NCI-H82 treated with DMSO at 0.1 percent for 48 hours (cell line): Measurements from ENCODE around the gene PACS1.
"Not testable (repeated sequence)": the region's sequence is repeated elsewhere in the genome, so short reads cannot be mapped to it uniquely, and the experiment has no call there.

Experiments used
- DNase-seq: peaks from one replicate; lab custom pipeline; 2025; ENCODE audit not compliant: unreplicated experiment; lab: John Stamatoyannopoulos, UW

PACS1 gene

GRCh38 chr11:66106786-66107599 is 36.9 kb downstream of the PACS1 start:
- DNase-seq = no peak

- DNase-seq = no peak
Measured at GRCh38 chr11:66107600-66108510, 37.8 kb downstream of the PACS1 start.

- no peak for DNase-seq
Measured at GRCh38 chr11:66109294-66109693, 39.2 kb downstream of the PACS1 start.

GRCh38 chr11:66111158-66111557 is 41.1 kb downstream of the PACS1 start:
- DNase-seq = no peak

- DNase-seq = peak; percentile 21
Measured at GRCh38 chr11:66112041-66112491, 42.0 kb downstream of the PACS1 start.

- DNase-seq = no peak
Measured at GRCh38 chr11:66112601-66113499, 42.8 kb downstream of the PACS1 start.

GRCh38 chr11:66114957-66115356 is 44.9 kb downstream of the PACS1 start:
- DNase-seq = not testable (repeated sequence)

GRCh38 chr11:66115638-66116301 is 45.7 kb downstream of the PACS1 start:
- no peak for DNase-seq

GRCh38 chr11:66116576-66117361 is 46.7 kb downstream of the PACS1 start:
- no peak for DNase-seq

- peak; percentile 63 for DNase-seq
Measured at GRCh38 chr11:66118847-66119246, 48.8 kb downstream of the PACS1 start.

GRCh38 chr11:66119348-66120133 is 49.5 kb downstream of the PACS1 start:
- DNase-seq = peak; percentile 63

GRCh38 chr11:66121466-66121865 is 51.4 kb downstream of the PACS1 start:
- no peak for DNase-seq

GRCh38 chr11:66123902-66124301 is 53.8 kb downstream of the PACS1 start:
- DNase-seq = no peak

- DNase-seq = no peak
Measured at GRCh38 chr11:66124564-66124963, 54.5 kb downstream of the PACS1 start.

- no peak for DNase-seq
Measured at GRCh38 chr11:66126064-66126463, 56.0 kb downstream of the PACS1 start.

- DNase-seq = no peak
Measured at GRCh38 chr11:66126808-66127555, 56.9 kb downstream of the PACS1 start.

- no peak for DNase-seq
Measured at GRCh38 chr11:66130978-66131377, 60.9 kb downstream of the PACS1 start.
